Measurements from ENCODE around the gene CLEC1A. TPM values are rescaled to one million over a fixed set of nuclear protein-coding genes. Genes with fewer than 3 reads are reported as not detected.

The CLEC1A gene
- total RNA-seq, 1 donor from 2014 or later, result 2.2 TPM

GRCh38 chr12:10110256-10110844, 11.6 kb upstream of the CLEC1A start:
- no peaks in the 10 kb centered on the region for H3K4me1 ChIP-seq
- no peak for DNase-seq (ENCODE audit: extremely low spot score in 2 of 2)
- H3K9me3 ChIP-seq, result no peaks in the 10 kb centered on the region
- no peak overlapping the region for H3K4me3 ChIP-seq
- H3K36me3 ChIP-seq, result no peaks in the 10 kb centered on the region
- intact Hi-C loops (cut with DNase I), result no loop called here
- H3K27ac ChIP-seq, result no peak overlapping the region
- no peaks in the 10 kb centered on the region for H3K27me3 ChIP-seq
- no peak for TF ChIP-seq POLR2AphosphoS5 (IDR thresholded peaks at IDR 0.05; ENCODE audit: insufficient read depth in 1 of 2, low read depth in 1 of 2)
- TF ChIP-seq CTCF (IDR thresholded peaks at IDR 0.05), result no peak
- TF ChIP-seq POLR2A (IDR thresholded peaks at IDR 0.05), result no peak

GRCh38 chr12:10102322-10102721, 3.5 kb upstream of the CLEC1A start:
- H3K36me3 ChIP-seq, result no peaks in the 10 kb centered on the region
- H3K4me3 ChIP-seq, result no peak overlapping the region
- H3K27ac ChIP-seq, result no peak overlapping the region
- no peak for DNase-seq (ENCODE audit: extremely low spot score in 2 of 2)
- no peaks in the 10 kb centered on the region for H3K27me3 ChIP-seq
- H3K4me1 ChIP-seq, result peaks cover 17% of the 10 kb centered on the region
- TF ChIP-seq POLR2A (IDR thresholded peaks at IDR 0.05) (no peak), POLR2AphosphoS5 (IDR thresholded peaks at IDR 0.05; ENCODE audit: insufficient read depth in 1 of 2, low read depth in 1 of 2) (no peak), CTCF (IDR thresholded peaks at IDR 0.05) (no peak)
- no peaks in the 10 kb centered on the region for H3K9me3 ChIP-seq
- intact Hi-C loops (cut with DNase I), result no loop called here

- TF ChIP-seq POLR2A (IDR thresholded peaks at IDR 0.05), result no peak
- TF ChIP-seq POLR2AphosphoS5 (IDR thresholded peaks at IDR 0.05; ENCODE audit: insufficient read depth in 1 of 2, low read depth in 1 of 2), result no peak
- TF ChIP-seq CTCF (IDR thresholded peaks at IDR 0.05), result no peak
- Histone ChIP-seq H3K27me3 (no peaks in the 10 kb centered on the region), H3K27ac (no peak overlapping the region), H3K4me1 (peaks cover 17% of the 10 kb centered on the region), H3K4me3 (no peak overlapping the region), H3K36me3 (no peaks in the 10 kb centered on the region), H3K9me3 (no peaks in the 10 kb centered on the region)
- intact Hi-C loops (cut with DNase I), result no loop called here
- DNase-seq (ENCODE audit: extremely low spot score in 2 of 2), result no peak
Observed at GRCh38 chr12:10101648-10102220, 2.9 kb upstream of the CLEC1A start.

- H3K4me3 ChIP-seq, result no peak overlapping the region
- intact Hi-C loops (cut with DNase I), result no loop called here
Observed at GRCh38 chr12:10101042-10101579, 2.3 kb upstream of the CLEC1A start.

More at GRCh38 chr12:10101042-10101579, 2.3 kb upstream of the CLEC1A start:
- DNase-seq (ENCODE audit: extremely low spot score in 2 of 2), result no peak
- peak overlapping the region; percentile 54 for H3K27ac ChIP-seq
- H3K4me1 ChIP-seq, result peaks cover 17% of the 10 kb centered on the region
- no peak for TF ChIP-seq POLR2A (IDR thresholded peaks at IDR 0.05)
- TF ChIP-seq POLR2AphosphoS5 (IDR thresholded peaks at IDR 0.05; ENCODE audit: insufficient read depth in 1 of 2, low read depth in 1 of 2), result no peak
- no peak for TF ChIP-seq CTCF (IDR thresholded peaks at IDR 0.05)
- no peaks in the 10 kb centered on the region for H3K27me3 ChIP-seq
- H3K9me3 ChIP-seq, result no peaks in the 10 kb centered on the region
- no peaks in the 10 kb centered on the region for H3K36me3 ChIP-seq

Data from vagina (tissue), 2 donors.